ENCODE results near the gene HIP1. TPM values are rescaled to one million over a fixed set of nuclear protein-coding genes. Genes with fewer than 3 reads are reported as not detected.
"Not testable (repeated sequence)": the region's sequence is repeated elsewhere in the genome, so short reads cannot be mapped to it uniquely, and the experiment has no call there.

The HIP1 gene
- total RNA-seq (2021) (32.0 and 35.8 TPM in 2 replicates), Bru-seq, nascent RNA (percentile 47 among the genes with signal in this experiment), BruChase-seq, experiment 1, labeled RNA remaining after a 2-hour chase (percentile 47 among the genes with signal in this experiment), BruChase-seq, experiment 2, labeled RNA remaining after a 6-hour chase (percentile 59 among the genes with signal in this experiment)
- long read RNA-seq, partial matches to known transcripts: 0 of 13 reads
- long read RNA-seq, other reads (novel, unspliced or antisense): 11 of 13 reads

GRCh38 chr7:75738604-75738974 lies at the start of gene HIP1:
HIP1 (minus strand) TSS chr7:75738941; CDS start chr7:75738920, 21 bp downstream.
- DNase-seq: no peak
- H3K79me2 ChIP-seq (ENCODE audit: low read depth): no peaks in the 10 kb centered on the region
- ChIA-PET POLR2A (ENCODE audit: unreplicated experiment) (interaction anchor here (0.5 to 1.2 kb wide), 2 partner anchors 210 to 626 kb away, joined by 3 to 4 read pairs; no protein-coding TSS in a partner anchor), CTCF (no interaction called here)
- H3K4me2 ChIP-seq: peak within 1 kb of the TSS; percentile 99
- H2AFZ ChIP-seq: peak within 1 kb of the TSS; percentile 94
- peaks cover 18% of the 10 kb centered on the region; the same call in 1 of the 2 replicates for H3F3A ChIP-seq (ENCODE audit: insufficient read depth, low read depth)
- H3K27ac ChIP-seq: no peak within 1 kb of the TSS
- TF ChIP-seq CTCF (conservative IDR thresholded peaks at IDR 0.05) (no peak), EZH2 (IDR thresholded peaks at IDR 0.05; ENCODE audit: low read depth) (no peak)
- no peaks in the 10 kb centered on the region for H3K9me3 ChIP-seq (ENCODE audit: insufficient read depth, low read depth)
- H3K36me3 ChIP-seq (ENCODE audit: low read depth): no peaks in the 10 kb centered on the region
- 0 out of 2 replicates have a peak, but pooled peaks cover 3% of the 10 kb centered on the region for H3K4me1 ChIP-seq (replicated peaks; ENCODE audit: insufficient read depth)
- no peaks in the 10 kb centered on the region for H3K9me2 ChIP-seq (ENCODE audit: insufficient read depth)
- no peaks in the 10 kb centered on the region for H3K27me3 ChIP-seq (ENCODE audit: insufficient read depth, low read depth)
- intact Hi-C loops (cut with micrococcal nuclease; ENCODE audit: unreplicated experiment): loop anchor here (10.0 kb wide), 1 partner anchor 204 kb away; no protein-coding TSS in a partner anchor
- BruUV-seq (replicated peaks): no TSS peak
- peak within 1 kb of the TSS; percentile 88 for H3K4me3 ChIP-seq
- no peaks in the 10 kb centered on the region for H4K20me1 ChIP-seq (ENCODE audit: insufficient read depth)

- H3K9me2 ChIP-seq (ENCODE audit: insufficient read depth); intact Hi-C loops (cut with micrococcal nuclease; ENCODE audit: unreplicated experiment); H3F3A ChIP-seq (ENCODE audit: insufficient read depth, low read depth); H3K4me3 ChIP-seq; H4K20me1 ChIP-seq (ENCODE audit: insufficient read depth); H3K4me2 ChIP-seq; H3K4me1 ChIP-seq (replicated peaks; ENCODE audit: insufficient read depth); H3K36me3 ChIP-seq (ENCODE audit: low read depth); POLR2A ChIA-PET (ENCODE audit: unreplicated experiment); BruUV-seq (replicated peaks); H3K27me3 ChIP-seq (ENCODE audit: insufficient read depth, low read depth); H3K79me2 ChIP-seq (ENCODE audit: low read depth); H2AFZ ChIP-seq; H3K9me3 ChIP-seq (ENCODE audit: insufficient read depth, low read depth); H3K27ac ChIP-seq; DNase-seq: not testable (repeated sequence)
- CTCF ChIA-PET: interaction anchor here (0.6 kb wide), 1 partner anchor 23 kb away, joined by 3 read pairs; no protein-coding TSS in a partner anchor
These were observed 49.6 kb upstream of the HIP1 start for GRCh38 chr7:75788154-75788847.

- CTCF ChIA-PET; H3K79me2 ChIP-seq (ENCODE audit: low read depth); H3K9me3 ChIP-seq (ENCODE audit: insufficient read depth, low read depth); H3K4me2 ChIP-seq; H4K20me1 ChIP-seq (ENCODE audit: insufficient read depth); DNase-seq; intact Hi-C loops (cut with micrococcal nuclease; ENCODE audit: unreplicated experiment); H3K9me2 ChIP-seq (ENCODE audit: insufficient read depth); H3K4me3 ChIP-seq; H3K4me1 ChIP-seq (replicated peaks; ENCODE audit: insufficient read depth); H2AFZ ChIP-seq; POLR2A ChIA-PET (ENCODE audit: unreplicated experiment); BruUV-seq (replicated peaks); H3F3A ChIP-seq (ENCODE audit: insufficient read depth, low read depth); H3K27me3 ChIP-seq (ENCODE audit: insufficient read depth, low read depth); H3K36me3 ChIP-seq (ENCODE audit: low read depth); H3K27ac ChIP-seq: not testable (repeated sequence)
These were observed 44.3 kb upstream of the HIP1 start for GRCh38 chr7:75783058-75783457.

- H2AFZ ChIP-seq; POLR2A ChIA-PET (ENCODE audit: unreplicated experiment); H3K4me3 ChIP-seq; CTCF ChIA-PET; DNase-seq; BruUV-seq (replicated peaks); H3K27ac ChIP-seq; H3K9me3 ChIP-seq (ENCODE audit: insufficient read depth, low read depth); intact Hi-C loops (cut with micrococcal nuclease; ENCODE audit: unreplicated experiment); H3K27me3 ChIP-seq (ENCODE audit: insufficient read depth, low read depth); H3K36me3 ChIP-seq (ENCODE audit: low read depth); H4K20me1 ChIP-seq (ENCODE audit: insufficient read depth); H3K4me1 ChIP-seq (replicated peaks; ENCODE audit: insufficient read depth); H3K4me2 ChIP-seq; H3F3A ChIP-seq (ENCODE audit: insufficient read depth, low read depth); H3K79me2 ChIP-seq (ENCODE audit: low read depth); H3K9me2 ChIP-seq (ENCODE audit: insufficient read depth): not testable (repeated sequence)
These were observed 42.0 kb upstream of the HIP1 start for GRCh38 chr7:75780647-75781273.

- H3K79me2 ChIP-seq (ENCODE audit: low read depth); H3K27ac ChIP-seq; H3K4me1 ChIP-seq (replicated peaks; ENCODE audit: insufficient read depth); H3F3A ChIP-seq (ENCODE audit: insufficient read depth, low read depth); H3K27me3 ChIP-seq (ENCODE audit: insufficient read depth, low read depth); H3K9me2 ChIP-seq (ENCODE audit: insufficient read depth); H3K36me3 ChIP-seq (ENCODE audit: low read depth); H2AFZ ChIP-seq; H3K4me2 ChIP-seq; H4K20me1 ChIP-seq (ENCODE audit: insufficient read depth); CTCF ChIA-PET; H3K9me3 ChIP-seq (ENCODE audit: insufficient read depth, low read depth); DNase-seq; BruUV-seq (replicated peaks); POLR2A ChIA-PET (ENCODE audit: unreplicated experiment); H3K4me3 ChIP-seq: not testable (repeated sequence)
- intact Hi-C loops (cut with micrococcal nuclease; ENCODE audit: unreplicated experiment): loop anchor here (10.0 kb wide), 1 partner anchor 65 kb away; no protein-coding TSS in a partner anchor
These were observed 40.8 kb upstream of the HIP1 start for GRCh38 chr7:75779516-75779915.

GRCh38 chr7:75779035-75779434 lies 40.3 kb upstream of the HIP1 start:
- H3K4me1 ChIP-seq (replicated peaks; ENCODE audit: insufficient read depth); H3K9me3 ChIP-seq (ENCODE audit: insufficient read depth, low read depth); H3K27me3 ChIP-seq (ENCODE audit: insufficient read depth, low read depth); H3F3A ChIP-seq (ENCODE audit: insufficient read depth, low read depth); POLR2A ChIA-PET (ENCODE audit: unreplicated experiment); H3K27ac ChIP-seq; H3K79me2 ChIP-seq (ENCODE audit: low read depth); DNase-seq; H3K4me3 ChIP-seq; CTCF ChIA-PET; H3K9me2 ChIP-seq (ENCODE audit: insufficient read depth); H4K20me1 ChIP-seq (ENCODE audit: insufficient read depth); BruUV-seq (replicated peaks); H3K36me3 ChIP-seq (ENCODE audit: low read depth); H3K4me2 ChIP-seq; H2AFZ ChIP-seq: not testable (repeated sequence)
- intact Hi-C loops (cut with micrococcal nuclease; ENCODE audit: unreplicated experiment): loop anchor here (10.0 kb wide), 1 partner anchor 66 kb away; no protein-coding TSS in a partner anchor

Measured in PC-9 (cell line).